Measurements from ENCODE around the gene SNX11.
A peak's percentile ranks its signal among the peaks of the same experiment; 100 is the strongest.

SNX11 gene

GRCh38 chr17:48100160-48100559 is 7.4 kb upstream of the SNX11 start:
- Histone ChIP-seq H3K27ac (ENCODE audit: extremely low read depth, low read depth, low read length) (peak overlapping the region; percentile 97), H3K36me3 (ENCODE audit: control insufficient read depth in 2 of 2, insufficient read depth in 1 of 2, low read length in 2 of 2) (peaks cover 6 to 11% of the 10 kb centered on the region in 2 experiments), H3K4me3 (ENCODE audit: low read depth, low read length) (peak overlapping the region; percentile 85), H3K9me3 (ENCODE audit: control insufficient read depth, insufficient read depth, low read depth, low read length) (no peaks in the 10 kb centered on the region), H3K4me1 (ENCODE audit: control insufficient read depth, insufficient read depth, low read length) (peaks cover 4% of the 10 kb centered on the region; the same call in 1 of the 2 replicates)
- POLR2A ChIA-PET = interaction anchor here (0.7 to 2.2 kb wide), 15 partner anchors 9 to 153 kb away, joined by 3 to 11 read pairs (median 5); partner anchors contain the start of gene NFE2L1
- CTCF ChIA-PET = interaction anchor here (0.6 to 2.3 kb wide), 6 partner anchors 10 to 1606 kb away, joined by 3 to 10 read pairs (median 6); no protein-coding TSS in a partner anchor
- TF ChIP-seq ZNF335 (tag by site-specific recombination; conservative IDR thresholded peaks at IDR 0.05) (peak; percentile 81), SCRT2 (tag by site-specific recombination; IDR thresholded peaks at IDR 0.05) (no peak), PRDM1 (tag by site-specific recombination; IDR thresholded peaks at IDR 0.05) (peak; percentile 48; the same call in 1 of the 2 replicates), ZNF629 (tag by site-specific recombination; IDR thresholded peaks at IDR 0.05) (peak; percentile 23; the same call in 1 of the 2 replicates)
- TF ChIP-seq, protein P1, sequence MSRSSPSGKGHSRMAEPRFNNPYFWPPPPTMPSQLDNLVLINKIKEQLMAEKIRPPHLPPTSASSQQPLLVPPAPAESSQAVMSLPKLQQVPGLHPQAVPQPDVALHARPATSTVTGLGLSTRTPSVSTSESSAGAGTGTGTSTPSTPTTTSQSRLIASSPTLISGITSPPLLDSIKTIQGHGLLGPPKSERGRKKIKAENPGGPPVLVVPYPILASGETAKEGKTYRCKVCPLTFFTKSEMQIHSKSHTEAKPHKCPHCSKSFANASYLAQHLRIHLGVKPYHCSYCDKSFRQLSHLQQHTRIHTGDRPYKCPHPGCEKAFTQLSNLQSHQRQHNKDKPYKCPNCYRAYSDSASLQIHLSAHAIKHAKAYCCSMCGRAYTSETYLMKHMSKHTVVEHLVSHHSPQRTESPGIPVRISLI (tag by site-specific recombination; IDR thresholded peaks at IDR 0.05) = peak; percentile 88

DNA sequence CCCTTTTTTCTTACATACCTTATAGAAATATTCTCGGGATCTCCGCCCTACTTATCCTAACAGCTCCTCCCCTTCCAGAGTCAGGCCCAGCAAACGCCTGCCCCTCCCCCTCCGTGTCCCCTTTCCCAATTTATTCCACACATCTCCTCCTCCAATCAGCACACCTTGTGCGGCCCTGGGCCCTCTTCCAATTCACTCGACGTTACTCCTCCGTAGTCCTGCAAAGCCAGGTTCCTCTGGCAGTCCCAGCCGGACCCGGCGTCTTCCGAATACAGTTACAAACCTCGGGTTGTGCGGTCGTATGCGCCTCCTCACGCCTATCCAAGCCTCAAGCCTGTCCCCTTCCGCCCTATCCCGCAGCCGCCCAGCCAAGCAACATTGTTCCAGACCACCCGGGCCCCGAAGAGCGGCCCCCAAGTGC is 7.0 kb upstream of the SNX11 start:
- POLR2A ChIA-PET = interaction anchor here (0.5 to 2.2 kb wide), 20 partner anchors 8 to 237 kb away, joined by 3 to 11 read pairs (median 4); partner anchors contain the start of genes CDK5RAP3 and NFE2L1
- Histone ChIP-seq H3K9me3 (ENCODE audit: control insufficient read depth, insufficient read depth, low read depth, low read length) (no peaks in the 10 kb centered on the region), H3K27ac (ENCODE audit: extremely low read depth, low read depth, low read length) (peak overlapping the region; percentile 97), H3K36me3 (ENCODE audit: control insufficient read depth in 2 of 2, insufficient read depth in 1 of 2, low read length in 2 of 2) (peaks cover 1 to 7% of the 10 kb centered on the region in 2 experiments), H3K4me1 (ENCODE audit: control insufficient read depth, insufficient read depth, low read length) (peaks cover 4% of the 10 kb centered on the region; the same call in 1 of the 2 replicates), H3K4me3 (ENCODE audit: low read depth, low read length) (peak overlapping the region; percentile 85)
- CTCF ChIA-PET = interaction anchor here (0.6 to 2.3 kb wide), 6 partner anchors 10 to 1606 kb away, joined by 3 to 10 read pairs (median 6); no protein-coding TSS in a partner anchor
- TF ChIP-seq ZBTB8A (tag by site-specific recombination; IDR thresholded peaks at IDR 0.05) (peak; percentile 85), ZNF600 (tag by site-specific recombination; IDR thresholded peaks at IDR 0.05) (peak; percentile 95), ZBTB20 (tag by site-specific recombination; IDR thresholded peaks at IDR 0.05) (peak; percentile 98), SP3 (tag by site-specific recombination; IDR thresholded peaks at IDR 0.05) (peak; percentile 94), BCL11B (tag by site-specific recombination; IDR thresholded peaks at IDR 0.05; ENCODE audit: low read depth) (no peak), HOXD13 (CRISPR knock-in tag; IDR thresholded peaks at IDR 0.05; ENCODE audit: borderline replicate concordance) (no peak), ZBTB17 (tag by site-specific recombination; IDR thresholded peaks at IDR 0.05) (peak; percentile 83), FEZF1 (tag by site-specific recombination; IDR thresholded peaks at IDR 0.05) (no peak), ZNF18 (tag by site-specific recombination; IDR thresholded peaks at IDR 0.05) (no peak), ZNF626 (tag by site-specific recombination; IDR thresholded peaks at IDR 0.05) (no peak), ZFHX2 (tag by site-specific recombination; conservative IDR thresholded peaks at IDR 0.05) (peak; percentile 31; the same call in 1 of the 2 replicates), ZNF221 (tag by site-specific recombination; IDR thresholded peaks at IDR 0.05; ENCODE audit: borderline replicate concordance) (no peak), ZNF311 (tag by site-specific recombination; IDR thresholded peaks at IDR 0.05; ENCODE audit: borderline replicate concordance) (no peak), ZBTB1 (tag by site-specific recombination; IDR thresholded peaks at IDR 0.05) (no peak), ZNF513 (tag by site-specific recombination; IDR thresholded peaks at IDR 0.05) (no peak)
- TF ChIP-seq, protein P2, sequence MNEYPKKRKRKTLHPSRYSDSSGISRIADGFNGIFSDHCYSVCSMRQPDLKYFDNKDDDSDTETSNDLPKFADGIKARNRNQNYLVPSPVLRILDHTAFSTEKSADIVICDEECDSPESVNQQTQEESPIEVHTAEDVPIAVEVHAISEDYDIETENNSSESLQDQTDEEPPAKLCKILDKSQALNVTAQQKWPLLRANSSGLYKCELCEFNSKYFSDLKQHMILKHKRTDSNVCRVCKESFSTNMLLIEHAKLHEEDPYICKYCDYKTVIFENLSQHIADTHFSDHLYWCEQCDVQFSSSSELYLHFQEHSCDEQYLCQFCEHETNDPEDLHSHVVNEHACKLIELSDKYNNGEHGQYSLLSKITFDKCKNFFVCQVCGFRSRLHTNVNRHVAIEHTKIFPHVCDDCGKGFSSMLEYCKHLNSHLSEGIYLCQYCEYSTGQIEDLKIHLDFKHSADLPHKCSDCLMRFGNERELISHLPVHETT (tag by site-specific recombination; IDR thresholded peaks at IDR 0.05) = peak; percentile 44; the same call in 1 of the 2 replicates
- TF ChIP-seq, protein P3, sequence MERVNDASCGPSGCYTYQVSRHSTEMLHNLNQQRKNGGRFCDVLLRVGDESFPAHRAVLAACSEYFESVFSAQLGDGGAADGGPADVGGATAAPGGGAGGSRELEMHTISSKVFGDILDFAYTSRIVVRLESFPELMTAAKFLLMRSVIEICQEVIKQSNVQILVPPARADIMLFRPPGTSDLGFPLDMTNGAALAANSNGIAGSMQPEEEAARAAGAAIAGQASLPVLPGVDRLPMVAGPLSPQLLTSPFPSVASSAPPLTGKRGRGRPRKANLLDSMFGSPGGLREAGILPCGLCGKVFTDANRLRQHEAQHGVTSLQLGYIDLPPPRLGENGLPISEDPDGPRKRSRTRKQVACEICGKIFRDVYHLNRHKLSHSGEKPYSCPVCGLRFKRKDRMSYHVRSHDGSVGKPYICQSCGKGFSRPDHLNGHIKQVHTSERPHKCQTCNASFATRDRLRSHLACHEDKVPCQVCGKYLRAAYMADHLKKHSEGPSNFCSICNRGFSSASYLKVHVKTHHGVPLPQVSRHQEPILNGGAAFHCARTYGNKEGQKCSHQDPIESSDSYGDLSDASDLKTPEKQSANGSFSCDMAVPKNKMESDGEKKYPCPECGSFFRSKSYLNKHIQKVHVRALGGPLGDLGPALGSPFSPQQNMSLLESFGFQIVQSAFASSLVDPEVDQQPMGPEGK (tag by site-specific recombination; IDR thresholded peaks at IDR 0.05) = 0 out of 2 replicates have a peak, but pooled peaks have one; percentile 94
- TF ChIP-seq, protein P4, sequence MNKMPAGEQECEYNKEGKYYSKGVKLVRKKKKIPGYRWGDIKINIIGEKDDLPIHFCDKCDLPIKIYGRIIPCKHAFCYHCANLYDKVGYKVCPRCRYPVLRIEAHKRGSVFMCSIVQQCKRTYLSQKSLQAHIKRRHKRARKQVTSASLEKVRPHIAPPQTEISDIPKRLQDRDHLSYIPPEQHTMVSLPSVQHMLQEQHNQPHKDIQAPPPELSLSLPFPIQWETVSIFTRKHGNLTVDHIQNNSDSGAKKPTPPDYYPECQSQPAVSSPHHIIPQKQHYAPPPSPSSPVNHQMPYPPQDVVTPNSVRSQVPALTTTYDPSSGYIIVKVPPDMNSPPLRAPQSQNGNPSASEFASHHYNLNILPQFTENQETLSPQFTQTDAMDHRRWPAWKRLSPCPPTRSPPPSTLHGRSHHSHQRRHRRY (tag by site-specific recombination; IDR thresholded peaks at IDR 0.05) = no peak
